LNCaP clone FGC (cell line): Measurements from ENCODE around the gene ZNF212.

ENCODE experiments used
- DNase-seq: peaks from one replicate; pipeline ENCODE4 v3.0.0-alpha.2; 2011; ENCODE audit warnings: low read depth
- H3K4me3 ChIP-seq: 2 replicates; pipeline ENCODE4 v1.5.1; 2011; ENCODE audit warnings: mild to moderate bottlenecking, low read depth, low read length, control low read depth
- TF ChIP-seq, protein P1 (sequence below): IDR thresholded peaks from 2 replicates; pipeline ENCODE4 v1.5.1; 2012; ENCODE audit warnings: mild to moderate bottlenecking; ENCODE audit not compliant: control insufficient read depth, insufficient read depth; ENCODE audit errors: extremely low read depth

Gene ZNF212

DNA sequence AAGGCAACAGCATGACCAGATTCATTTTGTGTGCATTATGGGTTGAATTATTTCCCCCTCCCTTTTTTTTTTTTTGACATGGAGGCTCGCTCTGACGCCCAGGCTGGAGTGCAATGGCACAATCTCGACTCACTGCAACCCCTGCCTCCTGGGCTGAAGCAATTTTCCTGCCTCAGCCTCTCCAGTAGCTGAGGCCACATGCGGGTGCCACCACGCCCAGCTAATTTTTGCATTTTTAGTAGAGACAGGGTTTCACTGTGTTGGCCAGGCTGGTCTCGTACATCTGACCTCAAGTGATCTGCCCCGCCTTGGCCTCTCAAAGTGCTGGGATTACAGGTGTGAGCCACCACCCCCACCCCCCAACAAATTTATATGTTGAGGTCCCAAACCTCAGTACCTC is 64.6 kb downstream of the ZNF212 start:
- no peak for DNase-seq
- no peak overlapping the region for H3K4me3 ChIP-seq
- TF ChIP-seq, protein P1, sequence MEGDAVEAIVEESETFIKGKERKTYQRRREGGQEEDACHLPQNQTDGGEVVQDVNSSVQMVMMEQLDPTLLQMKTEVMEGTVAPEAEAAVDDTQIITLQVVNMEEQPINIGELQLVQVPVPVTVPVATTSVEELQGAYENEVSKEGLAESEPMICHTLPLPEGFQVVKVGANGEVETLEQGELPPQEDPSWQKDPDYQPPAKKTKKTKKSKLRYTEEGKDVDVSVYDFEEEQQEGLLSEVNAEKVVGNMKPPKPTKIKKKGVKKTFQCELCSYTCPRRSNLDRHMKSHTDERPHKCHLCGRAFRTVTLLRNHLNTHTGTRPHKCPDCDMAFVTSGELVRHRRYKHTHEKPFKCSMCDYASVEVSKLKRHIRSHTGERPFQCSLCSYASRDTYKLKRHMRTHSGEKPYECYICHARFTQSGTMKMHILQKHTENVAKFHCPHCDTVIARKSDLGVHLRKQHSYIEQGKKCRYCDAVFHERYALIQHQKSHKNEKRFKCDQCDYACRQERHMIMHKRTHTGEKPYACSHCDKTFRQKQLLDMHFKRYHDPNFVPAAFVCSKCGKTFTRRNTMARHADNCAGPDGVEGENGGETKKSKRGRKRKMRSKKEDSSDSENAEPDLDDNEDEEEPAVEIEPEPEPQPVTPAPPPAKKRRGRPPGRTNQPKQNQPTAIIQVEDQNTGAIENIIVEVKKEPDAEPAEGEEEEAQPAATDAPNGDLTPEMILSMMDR, result no peak
